ENCODE data around the gene SHANK1. TPM values are rescaled to one million over a fixed set of nuclear protein-coding genes. Genes with fewer than 3 reads are reported as not detected.

SHANK1 gene
- total RNA-seq, 6 donors from 2014 or later: 0.40 to 0.54 TPM; not detected in 4

DNA sequence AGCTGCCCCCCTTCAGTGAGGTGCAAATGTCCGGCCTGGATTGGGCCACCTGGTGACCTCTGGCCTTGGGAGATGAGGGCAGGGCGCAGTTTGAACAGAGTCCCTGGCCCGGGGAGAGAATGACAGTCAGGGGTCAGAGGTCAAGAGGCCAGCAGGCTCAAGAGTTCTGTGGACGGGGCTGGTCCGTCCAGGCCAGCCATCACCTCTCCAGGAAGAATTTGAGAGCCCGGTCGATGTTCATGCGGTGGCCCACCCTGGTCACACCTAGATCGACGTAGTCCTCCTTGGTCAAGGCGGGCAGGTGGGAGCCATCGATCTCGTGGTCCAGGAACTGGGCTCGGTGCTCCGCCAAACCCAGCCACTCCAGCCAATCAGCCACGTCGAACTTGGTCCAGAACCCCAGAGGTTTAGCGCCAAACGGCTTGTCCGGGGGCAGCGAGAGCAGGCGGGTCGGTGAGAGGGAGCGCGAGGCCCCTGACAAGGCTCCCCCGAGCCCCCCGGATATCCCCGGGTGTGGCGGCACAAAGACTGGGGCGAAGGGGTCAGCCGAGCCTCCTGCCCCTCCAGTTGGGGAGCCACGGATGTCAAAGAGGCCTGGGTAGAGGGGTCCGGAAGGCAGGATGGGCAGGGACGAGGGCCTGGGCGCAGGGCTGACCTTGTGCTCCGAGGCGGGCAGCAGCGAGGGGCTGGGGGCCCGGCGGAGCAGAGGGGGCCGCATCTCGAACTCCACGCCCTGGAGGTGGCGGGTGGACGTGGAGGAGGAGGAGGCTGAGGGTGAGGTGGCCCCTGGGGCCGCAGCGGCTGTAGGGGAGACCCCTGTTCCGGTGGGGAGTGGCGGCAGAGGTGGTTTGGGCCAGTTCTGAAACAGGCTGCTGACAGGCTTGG lies 57.6 kb downstream of the SHANK1 start:
- TF ChIP-seq CTCF (IDR thresholded peaks at IDR 0.05): no peak
- TF ChIP-seq EP300 (IDR thresholded peaks at IDR 0.05): no peak
- no peak for TF ChIP-seq POLR2AphosphoS5 (IDR thresholded peaks at IDR 0.05)
- no peak for TF ChIP-seq POLR2A (IDR thresholded peaks at IDR 0.05)
- Histone ChIP-seq H3K4me1 (peaks cover 8 to 31% (median 15%) of the 10 kb centered on the region in 4 donors), H3K9me3 (no peaks in the 10 kb centered on the region), H3K4me3 (no peak overlapping the region), H3K36me3 (no peaks in the 10 kb centered on the region), H3K27me3 (peaks cover 0 to 38% (median 21%) of the 10 kb centered on the region in 4 donors), H3K27ac (no peak overlapping the region)
- no peak for DNase-seq
- 69 to 72% methylated on average over 41 to 49 of the region's 49 CpGs for WGBS, 2 donors
- ATAC-seq (ENCODE audit: low FRiP score in 2 of 2): no peak

DNA sequence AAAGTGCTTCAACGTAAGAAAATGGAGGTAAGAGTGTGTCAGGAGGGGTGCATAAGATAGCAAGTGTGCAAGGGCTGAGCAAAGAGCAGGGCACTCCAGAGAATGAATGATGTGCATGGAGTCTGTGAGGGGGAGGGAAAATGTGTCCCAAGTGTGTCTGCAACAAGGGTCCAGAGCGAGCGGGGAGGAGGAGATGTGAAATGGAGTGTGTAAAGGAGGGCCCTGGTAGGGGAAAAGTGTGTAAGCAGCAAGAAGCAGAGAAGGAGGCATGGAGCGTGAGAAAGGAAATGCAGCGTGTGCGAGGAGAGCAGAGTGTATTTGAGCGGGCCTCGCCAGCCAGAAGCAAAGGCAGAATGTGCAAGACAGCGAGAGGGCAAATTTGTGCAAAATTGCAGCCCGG lies 58.6 kb downstream of the SHANK1 start:
- peaks cover 8 to 24% (median 13%) of the 10 kb centered on the region in 4 donors for H3K4me1 ChIP-seq
- ATAC-seq (ENCODE audit: low FRiP score in 2 of 2) (no peak), DNase-seq (no peak)
- peaks cover 0 to 28% (median 11%) of the 10 kb centered on the region in 4 donors for H3K27me3 ChIP-seq
- no peaks in the 10 kb centered on the region for H3K36me3 ChIP-seq
- TF ChIP-seq POLR2AphosphoS5 (IDR thresholded peaks at IDR 0.05): no peak
- TF ChIP-seq EP300 (IDR thresholded peaks at IDR 0.05): no peak
- no peak for TF ChIP-seq POLR2A (IDR thresholded peaks at IDR 0.05)
- TF ChIP-seq CTCF (IDR thresholded peaks at IDR 0.05): no peak
- no peaks in the 10 kb centered on the region for H3K9me3 ChIP-seq
- WGBS, 2 donors: 67 to 77% methylated on average over 10 of the region's 10 CpGs
- no peak overlapping the region for H3K4me3 ChIP-seq
- no peak overlapping the region for H3K27ac ChIP-seq

DNA sequence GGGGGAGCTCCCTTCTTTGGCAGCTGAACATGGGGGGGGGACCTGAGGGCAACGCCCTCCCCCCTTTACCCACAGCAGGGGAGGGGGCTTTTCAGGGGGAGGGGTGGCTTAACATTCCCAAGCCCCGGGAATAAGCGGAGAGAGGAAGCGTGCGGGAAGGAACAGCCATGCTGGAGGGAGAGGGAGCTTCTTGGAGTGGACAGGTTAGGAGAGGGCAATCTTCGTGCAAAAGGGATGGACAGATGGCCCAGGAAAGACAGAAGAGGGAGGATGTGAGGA lies 59.6 kb downstream of the SHANK1 start:
- Histone ChIP-seq H3K27ac (no peak overlapping the region), H3K4me3 (no peak overlapping the region), H3K9me3 (peaks cover 0 to 3% (median 1%) of the 10 kb centered on the region in 4 donors), H3K27me3 (peaks cover 0 to 26% (median 10%) of the 10 kb centered on the region in 4 donors), H3K4me1 (peaks cover 8 to 22% (median 13%) of the 10 kb centered on the region in 4 donors), H3K36me3 (no peaks in the 10 kb centered on the region)
- 26 to 33% methylated on average over 6 of the region's 6 CpGs for WGBS, 2 donors
- TF ChIP-seq POLR2AphosphoS5 (IDR thresholded peaks at IDR 0.05) (no peak), POLR2A (IDR thresholded peaks at IDR 0.05) (no peak), EP300 (IDR thresholded peaks at IDR 0.05) (no peak), CTCF (IDR thresholded peaks at IDR 0.05) (no peak)
- DNase-seq: no peak
- ATAC-seq (ENCODE audit: low FRiP score in 2 of 2): no peak

- no peaks in the 10 kb centered on the region for H3K36me3 ChIP-seq
- H3K9me3 ChIP-seq: peaks cover 0 to 7% (median 3%) of the 10 kb centered on the region in 4 donors
- TF ChIP-seq POLR2AphosphoS5 (IDR thresholded peaks at IDR 0.05) (no peak), EP300 (IDR thresholded peaks at IDR 0.05) (no peak), CTCF (IDR thresholded peaks at IDR 0.05) (no peak), POLR2A (IDR thresholded peaks at IDR 0.05) (no peak)
- 2 to 7% methylated on average over 23 to 28 of the region's 37 CpGs for WGBS, 2 donors
- DNase-seq: no peak
- peaks cover 8 to 22% (median 13%) of the 10 kb centered on the region in 4 donors for H3K4me1 ChIP-seq
- no peak overlapping the region for H3K27ac ChIP-seq
- peaks cover 0 to 26% (median 10%) of the 10 kb centered on the region in 4 donors for H3K27me3 ChIP-seq
- H3K4me3 ChIP-seq: peak overlapping the region in 2 of 4 donors; percentile 28 to 47
- no peak for ATAC-seq (ENCODE audit: low FRiP score in 2 of 2)
Observed at GRCh38 chr19:50659318-50660087, 60.1 kb downstream of the SHANK1 start.

Data from upper lobe of left lung (tissue), 6 donors.